ENCODE data around the gene ZNF683. TPM values are rescaled to one million over a fixed set of nuclear protein-coding genes. Genes with fewer than 3 reads are reported as not detected.
A peak's percentile ranks its signal among the peaks of the same experiment; 100 is the strongest.
"Not testable (repeated sequence)": the region's sequence is repeated elsewhere in the genome, so short reads cannot be mapped to it uniquely, and the experiment has no call there.

The ZNF683 gene
- polyA plus RNA-seq (2013, experiment 1 of 2) = not detected
- not detected for polyA plus RNA-seq (2013, experiment 2 of 2)

- H2BK120ac ChIP-seq (ENCODE audit: low read depth, low read length); H3K4ac ChIP-seq (ENCODE audit: low read depth in 1 of 2, low read length in 2 of 2); H3K79me1 ChIP-seq (replicated peaks; ENCODE audit: low read length, poor library complexity, severe bottlenecking); H3K36me3 ChIP-seq (ENCODE audit: control insufficient read depth in 1 of 2, insufficient read depth in 2 of 2, low read depth in 1 of 2, low read length in 2 of 2); H3K4me3 ChIP-seq (ENCODE audit: insufficient read depth in 1 of 2, low read depth in 1 of 2, low read length in 2 of 2); H2BK5ac ChIP-seq (ENCODE audit: low read depth, low read length, poor library complexity, severe bottlenecking); H3K4me1 ChIP-seq (ENCODE audit: control insufficient read depth, insufficient read depth, low read depth, low read length); H2BK15ac ChIP-seq (ENCODE audit: low read depth, poor library complexity, severe bottlenecking); H3K14ac ChIP-seq (ENCODE audit: low read length in 2 of 2); H3K9ac ChIP-seq (ENCODE audit: low read length); H3K18ac ChIP-seq (ENCODE audit: low read depth in 1 of 2, low read length in 2 of 2); H3K9me3 ChIP-seq (ENCODE audit: control insufficient read depth, low read length); H2AK5ac ChIP-seq (ENCODE audit: low read length, severe bottlenecking); H4K91ac ChIP-seq (ENCODE audit: low read length); H4K8ac ChIP-seq (ENCODE audit: low read length); H3K23ac ChIP-seq (ENCODE audit: low read length in 2 of 2); H2AFZ ChIP-seq (ENCODE audit: low read depth, low read length); H2BK12ac ChIP-seq (ENCODE audit: low read length in 2 of 2); DNase-seq; H3K27ac ChIP-seq (ENCODE audit: low read length, poor library complexity, severe bottlenecking); H3K4me2 ChIP-seq (ENCODE audit: low read length, poor library complexity, severe bottlenecking): not testable (repeated sequence)
- WGBS = 94% methylated on average over 3 of the region's 3 CpGs
- peaks cover 15 to 31% of the 10 kb centered on the region in 2 experiments for H3K27me3 ChIP-seq (ENCODE audit: control insufficient read depth in 1 of 2, insufficient read depth in 1 of 2, low read length in 2 of 2)
These were observed at the start of gene ZNF683 for GRCh38 chr1:26372611-26373010. TSS of gene ZNF683 (minus strand) at chr1:26372750. CDS start at chr1:26368571, 4,179 bp downstream.

GRCh38 chr1:26419494-26419893, 46.9 kb upstream of the ZNF683 start:
- WGBS = no CpG with 5 or more reads among the region's 2 CpGs
- H3K36me3 ChIP-seq (ENCODE audit: control insufficient read depth in 1 of 2, insufficient read depth in 2 of 2, low read depth in 1 of 2, low read length in 2 of 2) = no peaks in the 10 kb centered on the region
- DNase-seq = no peak

GRCh38 chr1:26418865-26419349, 46.4 kb upstream of the ZNF683 start:
- WGBS = 38% methylated on average over 4 of the region's 5 CpGs
- no peak overlapping the region for H3K9ac ChIP-seq (ENCODE audit: low read length)
- no peak overlapping the region for H2BK15ac ChIP-seq (ENCODE audit: low read depth, poor library complexity, severe bottlenecking)
- H3K4ac ChIP-seq (ENCODE audit: low read depth in 1 of 2, low read length in 2 of 2) = no peak overlapping the region
- H4K91ac ChIP-seq (ENCODE audit: low read length) = no peak overlapping the region
- no peak overlapping the region for H2BK12ac ChIP-seq (ENCODE audit: low read length in 2 of 2)
- H2BK120ac ChIP-seq (ENCODE audit: low read depth, low read length) = no peak overlapping the region
- no peak overlapping the region for H3K27ac ChIP-seq (ENCODE audit: low read length, poor library complexity, severe bottlenecking)
- no peaks in the 10 kb centered on the region for H3K79me1 ChIP-seq (replicated peaks; ENCODE audit: low read length, poor library complexity, severe bottlenecking)
- no peaks in the 10 kb centered on the region for H3K36me3 ChIP-seq (ENCODE audit: control insufficient read depth in 1 of 2, insufficient read depth in 2 of 2, low read depth in 1 of 2, low read length in 2 of 2)
- no peak overlapping the region for H2AFZ ChIP-seq (ENCODE audit: low read depth, low read length)
- H2AK5ac ChIP-seq (ENCODE audit: low read length, severe bottlenecking) = no peak overlapping the region
- H3K23ac ChIP-seq (ENCODE audit: low read length in 2 of 2) = no peak overlapping the region
- no peak overlapping the region for H3K18ac ChIP-seq (ENCODE audit: low read depth in 1 of 2, low read length in 2 of 2)
- no peak overlapping the region for H3K4me3 ChIP-seq (ENCODE audit: insufficient read depth in 1 of 2, low read depth in 1 of 2, low read length in 2 of 2)
- H3K9me3 ChIP-seq (ENCODE audit: control insufficient read depth, low read length) = no peaks in the 10 kb centered on the region
- H3K4me2 ChIP-seq (ENCODE audit: low read length, poor library complexity, severe bottlenecking) = no peak overlapping the region
- H3K27me3 ChIP-seq (ENCODE audit: control insufficient read depth in 1 of 2, insufficient read depth in 1 of 2, low read length in 2 of 2) = peaks cover 55 to 64% of the 10 kb centered on the region in 2 experiments
- no peak for DNase-seq
- H4K8ac ChIP-seq (ENCODE audit: low read length) = no peak overlapping the region
- no peaks in the 10 kb centered on the region for H3K4me1 ChIP-seq (ENCODE audit: control insufficient read depth, insufficient read depth, low read depth, low read length)
- no peak overlapping the region for H3K14ac ChIP-seq (ENCODE audit: low read length in 2 of 2)
- H2BK5ac ChIP-seq (ENCODE audit: low read depth, low read length, poor library complexity, severe bottlenecking) = no peak overlapping the region

More at GRCh38 chr1:26419494-26419893, 46.9 kb upstream of the ZNF683 start:
- no peak overlapping the region for H3K4ac ChIP-seq (ENCODE audit: low read depth in 1 of 2, low read length in 2 of 2)
- H2BK120ac ChIP-seq (ENCODE audit: low read depth, low read length) = no peak overlapping the region
- no peak overlapping the region for H3K23ac ChIP-seq (ENCODE audit: low read length in 2 of 2)
- H3K4me1 ChIP-seq (ENCODE audit: control insufficient read depth, insufficient read depth, low read depth, low read length) = no peaks in the 10 kb centered on the region
- H3K27ac ChIP-seq (ENCODE audit: low read length, poor library complexity, severe bottlenecking) = no peak overlapping the region
- no peak overlapping the region for H3K14ac ChIP-seq (ENCODE audit: low read length in 2 of 2)
- no peak overlapping the region for H3K18ac ChIP-seq (ENCODE audit: low read depth in 1 of 2, low read length in 2 of 2)
- H3K4me3 ChIP-seq (ENCODE audit: insufficient read depth in 1 of 2, low read depth in 1 of 2, low read length in 2 of 2) = no peak overlapping the region
- no peak overlapping the region for H2BK5ac ChIP-seq (ENCODE audit: low read depth, low read length, poor library complexity, severe bottlenecking)
- H4K8ac ChIP-seq (ENCODE audit: low read length) = no peak overlapping the region
- H3K9me3 ChIP-seq (ENCODE audit: control insufficient read depth, low read length) = no peaks in the 10 kb centered on the region
- peaks cover 49 to 59% of the 10 kb centered on the region in 2 experiments for H3K27me3 ChIP-seq (ENCODE audit: control insufficient read depth in 1 of 2, insufficient read depth in 1 of 2, low read length in 2 of 2)
- no peak overlapping the region for H2BK15ac ChIP-seq (ENCODE audit: low read depth, poor library complexity, severe bottlenecking)
- no peak overlapping the region for H2BK12ac ChIP-seq (ENCODE audit: low read length in 2 of 2)
- no peak overlapping the region for H4K91ac ChIP-seq (ENCODE audit: low read length)
- H3K79me1 ChIP-seq (replicated peaks; ENCODE audit: low read length, poor library complexity, severe bottlenecking) = no peaks in the 10 kb centered on the region
- no peak overlapping the region for H3K9ac ChIP-seq (ENCODE audit: low read length)
- H3K4me2 ChIP-seq (ENCODE audit: low read length, poor library complexity, severe bottlenecking) = no peak overlapping the region
- H2AK5ac ChIP-seq (ENCODE audit: low read length, severe bottlenecking) = no peak overlapping the region
- no peak overlapping the region for H2AFZ ChIP-seq (ENCODE audit: low read depth, low read length)

- H3K27me3 ChIP-seq (ENCODE audit: control insufficient read depth in 1 of 2, insufficient read depth in 1 of 2, low read length in 2 of 2) = peaks cover 68 to 78% of the 10 kb centered on the region in 2 experiments
- no peak overlapping the region for H3K9ac ChIP-seq (ENCODE audit: low read length)
- H3K79me1 ChIP-seq (replicated peaks; ENCODE audit: low read length, poor library complexity, severe bottlenecking) = no peaks in the 10 kb centered on the region
- no peak overlapping the region for H2BK12ac ChIP-seq (ENCODE audit: low read length in 2 of 2)
- no peak overlapping the region for H2BK5ac ChIP-seq (ENCODE audit: low read depth, low read length, poor library complexity, severe bottlenecking)
- H3K4ac ChIP-seq (ENCODE audit: low read depth in 1 of 2, low read length in 2 of 2) = no peak overlapping the region
- H3K36me3 ChIP-seq (ENCODE audit: control insufficient read depth in 1 of 2, insufficient read depth in 2 of 2, low read depth in 1 of 2, low read length in 2 of 2) = no peaks in the 10 kb centered on the region
- H3K18ac ChIP-seq (ENCODE audit: low read depth in 1 of 2, low read length in 2 of 2) = no peak overlapping the region
- H3K4me3 ChIP-seq (ENCODE audit: insufficient read depth in 1 of 2, low read depth in 1 of 2, low read length in 2 of 2) = no peak overlapping the region
- H3K27ac ChIP-seq (ENCODE audit: low read length, poor library complexity, severe bottlenecking) = no peak overlapping the region
- H2BK15ac ChIP-seq (ENCODE audit: low read depth, poor library complexity, severe bottlenecking) = no peak overlapping the region
- no peak overlapping the region for H3K14ac ChIP-seq (ENCODE audit: low read length in 2 of 2)
- no peak overlapping the region for H2AFZ ChIP-seq (ENCODE audit: low read depth, low read length)
- H2BK120ac ChIP-seq (ENCODE audit: low read depth, low read length) = no peak overlapping the region
- H4K91ac ChIP-seq (ENCODE audit: low read length) = no peak overlapping the region
- H3K4me2 ChIP-seq (ENCODE audit: low read length, poor library complexity, severe bottlenecking) = no peak overlapping the region
- no peaks in the 10 kb centered on the region for H3K4me1 ChIP-seq (ENCODE audit: control insufficient read depth, insufficient read depth, low read depth, low read length)
- DNase-seq = peak; percentile 61
- no peaks in the 10 kb centered on the region for H3K9me3 ChIP-seq (ENCODE audit: control insufficient read depth, low read length)
- H4K8ac ChIP-seq (ENCODE audit: low read length) = no peak overlapping the region
- H2AK5ac ChIP-seq (ENCODE audit: low read length, severe bottlenecking) = no peak overlapping the region
- 27% methylated on average over 7 of the region's 9 CpGs for whole genome bisulfite sequencing
- no peak overlapping the region for H3K23ac ChIP-seq (ENCODE audit: low read length in 2 of 2)
These were observed 44.7 kb upstream of the ZNF683 start for GRCh38 chr1:26417111-26417759.

Data from mesenchymal stem cell (in vitro differentiated cells and primary cell).